Right lobe of liver (tissue), 6 donors: ENCODE measurements around the gene TOM1L2. TPM values are rescaled to one million over a fixed set of nuclear protein-coding genes. Genes with fewer than 3 reads are reported as not detected.
A peak's percentile ranks its signal among the peaks of the same experiment; 100 is the strongest.

Source experiments
- ATAC-seq, 4 donors: fragments of 200-7000 bp; cut with Tn5 transposase; one replicate each; pipeline ENCODE4 v1.9.1; 2020; ENCODE audit warnings: mild to moderate bottlenecking in 4 of 4, moderate library complexity in 4 of 4
- DNase-seq, 3 donors: peaks; one replicate each; pipeline ENCODE4 v3.0.0-alpha.2; 2020
- H3K27ac ChIP-seq, 3 donors: fragments of 200-600 bp; one replicate each; pipeline ENCODE4 v1.8.0; 2022
- H3K27me3 ChIP-seq, 2 donors: fragments of 200-600 bp; one replicate each; pipeline ENCODE4 v1.8.0; 2022
- H3K36me3 ChIP-seq, 4 donors: fragments of 200-600 bp; sonication (generic) in 1 of 4; one replicate each; pipeline versions ENCODE4 v1.5.1 to v1.8.0; 2017 to 2022; ENCODE audit warnings: control low read depth in 1 of 4
- H3K4me1 ChIP-seq, 4 donors: fragments of 200-600 bp; sonication (generic) in 1 of 4; one replicate each; pipeline versions ENCODE4 v1.5.1 to v1.8.0; 2017 to 2022; ENCODE audit warnings: control low read depth in 1 of 4
- H3K4me3 ChIP-seq, 3 donors: fragments of 200-600 bp; one replicate each; pipeline ENCODE4 v1.8.0; 2022
- H3K9me3 ChIP-seq, 4 donors: fragments of 200-600 bp; sonication (generic) in 1 of 4; one replicate each; pipeline versions ENCODE4 v1.5.1 to v1.8.0; 2017 to 2022; ENCODE audit warnings: control low read depth in 1 of 4
- CTCF ChIP-seq, 4 donors: fragments of 200-600 bp in 3 of 4; fragments of 450-650 bp in 1 of 4; IDR thresholded peaks; one replicate each; pipeline versions ENCODE4 v1.5.1 to v1.8.0; 2016 to 2022; ENCODE audit warnings: antibody characterized with exemption in 4 of 4, mild to moderate bottlenecking in 2 of 4
- POLR2A ChIP-seq: fragments of 450-650 bp; IDR thresholded peaks from one replicate; pipeline ENCODE4 v1.6.1; 2017; ENCODE audit warnings: antibody characterized with exemption, mild to moderate bottlenecking
- WGBS: methylation state at CpG from one replicate; pipeline ENCODE4 v1.1.6; 2018; ENCODE audit warnings: low coverage, low lambda C conversion rate; ENCODE audit not compliant: insufficient coverage; ENCODE audit errors: missing lambda C conversion rate; 5-methylcytosine and 5-hydroxymethylcytosine counted together
- intact Hi-C, 2 donors: fragments of 100-400 bp; cut with DNase I; formaldehyde crosslinking; loops; one replicate each; pipeline versions ENCODE4 v1.11.2 to v1.14.1; 2022
- long read RNA-seq: library from polyadenylated mRNA; unstranded; transcript quantifications from one replicate; pipeline ENCODE4 v2.0.0, GENCODE V29; 2019
- total RNA-seq, 6 experiments: library from RNA; depleted of rRNA in 2 of 6; stranded (reverse); fragments of >200 nt in 2 of 6; fragmentation: NEBNext Ultra II Directional in 3 of 6; extraction: Animal tissue kit (Norgen Biotek cat#: 25700) in 3 of 6; gene quantifications; one replicate each; pipeline versions ENCODE4 v1.1.0 to v1.2.4, GENCODE V29; 2016 to 2023
- donor health status: DM: no; HTN: yes; CAD: no.
- donor health status: DM: no; HTN: no; CAD: no.
- donor health status: DM: no; HTN: no; CAD: no.
- donor health status: DM: no; HTN: yes; CAD: no.
- donor health status: DM: no; HTN: yes; CAD: no.

Gene TOM1L2
- total RNA-seq, result 10 to 100 TPM; 13.5 to 21.2 (median 16.0) TPM
- long read RNA-seq, result 0 reads

GRCh38 chr17:17972126-17972951, at the start of gene TOM1L2, which contains the start of gene DRC3:
TOM1L2 (minus strand) TSS chr17:17972400; CDS start chr17:17972313, 87 bp downstream.
DRC3 (plus strand) TSS chr17:17972862; CDS start chr17:17977599, 4,737 bp downstream.
- H3K27me3 ChIP-seq, result no peaks in the 10 kb centered on the region
- peak within 1 kb of the TSS; percentile 92 to 95 (median 93) for H3K4me3 ChIP-seq
- peak; percentile 100 for DNase-seq
- no peaks in the 10 kb centered on the region for H3K9me3 ChIP-seq
- peaks cover 0 to 18% (median 0%) of the 10 kb centered on the region in 4 donors for H3K4me1 ChIP-seq
- peak; percentile 73 for TF ChIP-seq POLR2A
- peak in 3 of 4 donors; percentile 17 to 33 (median 24) for TF ChIP-seq CTCF (IDR thresholded peaks at IDR 0.05)
- H3K36me3 ChIP-seq, result no peaks in the 10 kb centered on the region
- WGBS, result under 1% methylated on average over 22 of the region's 59 CpGs
- peak; percentile 96 to 98 (median 97) for ATAC-seq
- peak within 1 kb of the TSS; percentile 63 to 87 (median 81) for H3K27ac ChIP-seq
- intact Hi-C loops, result no loop called here

- TF ChIP-seq CTCF (IDR thresholded peaks at IDR 0.05) (no peak), POLR2A (no peak)
- H3K4me1 ChIP-seq, result peaks cover 0 to 27% (median 7%) of the 10 kb centered on the region in 4 donors
- no peak overlapping the region for H3K27ac ChIP-seq
- no peaks in the 10 kb centered on the region for H3K9me3 ChIP-seq
- no peaks in the 10 kb centered on the region for H3K27me3 ChIP-seq
- 90% methylated on average over 2 of the region's 5 CpGs for WGBS
- ATAC-seq (no peak), DNase-seq (no peak)
- H3K4me3 ChIP-seq, result no peak overlapping the region
- no peaks in the 10 kb centered on the region for H3K36me3 ChIP-seq
- intact Hi-C loops, result loop anchor here in 1 of 2 donors (10.0 kb wide), 1 partner anchor 357 kb away; no protein-coding TSS in a partner anchor
Measured at GRCh38 chr17:18021372-18021771, 49.2 kb upstream of the TOM1L2 start.

GRCh38 chr17:18020971-18021370, 48.8 kb upstream of the TOM1L2 start:
- ATAC-seq, result no peak
- H3K4me3 ChIP-seq, result no peak overlapping the region
- H3K27ac ChIP-seq, result no peak overlapping the region
- H3K9me3 ChIP-seq, result no peaks in the 10 kb centered on the region
- peaks cover 0 to 23% (median 7%) of the 10 kb centered on the region in 4 donors for H3K4me1 ChIP-seq
- no CpG with 5 or more reads among the region's 6 CpGs for WGBS
- H3K36me3 ChIP-seq, result no peaks in the 10 kb centered on the region
- TF ChIP-seq POLR2A, result no peak
- TF ChIP-seq CTCF (IDR thresholded peaks at IDR 0.05), result no peak
- DNase-seq, result no peak
- intact Hi-C loops, result loop anchor here in 1 of 2 donors (10.0 kb wide), 1 partner anchor 356 kb away; no protein-coding TSS in a partner anchor
- no peaks in the 10 kb centered on the region for H3K27me3 ChIP-seq

- intact Hi-C loops, result loop anchor here in 1 of 2 donors (10.0 kb wide), 1 partner anchor 355 kb away; no protein-coding TSS in a partner anchor
- DNase-seq (no peak), ATAC-seq (no peak)
- TF ChIP-seq CTCF (IDR thresholded peaks at IDR 0.05), result no peak
- no peak for TF ChIP-seq POLR2A
- WGBS, result 92% methylated on average over 1 of the region's 2 CpGs
- Histone ChIP-seq H3K9me3 (no peaks in the 10 kb centered on the region), H3K27ac (no peak overlapping the region), H3K36me3 (peaks cover 0 to 8% (median 0%) of the 10 kb centered on the region in 4 donors), H3K4me3 (no peak overlapping the region), H3K27me3 (no peaks in the 10 kb centered on the region), H3K4me1 (peaks cover 0 to 22% (median 7%) of the 10 kb centered on the region in 4 donors)
Measured at GRCh38 chr17:18019838-18020154, 47.6 kb upstream of the TOM1L2 start.
